Mucosa of rectum (tissue), 2 donors: ENCODE measurements around the gene S100Z.
A peak's percentile ranks its signal among the peaks of the same experiment; 100 is the strongest.
"Not testable (repeated sequence)": the region's sequence is repeated elsewhere in the genome, so short reads cannot be mapped to it uniquely, and the experiment has no call there.

Experiments
- H3K27ac ChIP-seq, 2 donors: one replicate each; pipeline ENCODE4 v1.7.0; 2013; ENCODE audit warnings: inconsistent platforms in 2 of 2, low read depth in 2 of 2, low read length in 2 of 2
- H3K27me3 ChIP-seq, 2 donors: one replicate each; pipeline ENCODE4 v1.7.0; 2013; ENCODE audit warnings: low read length in 2 of 2; ENCODE audit not compliant: control insufficient read depth in 2 of 2, insufficient read depth in 2 of 2
- H3K36me3 ChIP-seq, 2 donors: one replicate each; pipeline ENCODE4 v1.7.0; 2013; ENCODE audit warnings: low read length in 2 of 2; ENCODE audit not compliant: control insufficient read depth in 2 of 2, insufficient read depth in 2 of 2
- H3K4me1 ChIP-seq, 2 donors: one replicate each; pipeline ENCODE4 v1.7.0; 2013; ENCODE audit warnings: low read length in 2 of 2, mild to moderate bottlenecking in 1 of 2; ENCODE audit not compliant: control insufficient read depth in 2 of 2, insufficient read depth in 2 of 2
- H3K4me3 ChIP-seq, 2 donors: one replicate each; pipeline ENCODE4 v1.7.0; 2013; ENCODE audit warnings: low read length in 2 of 2
- H3K9ac ChIP-seq, 2 donors: one replicate each; pipeline ENCODE4 v1.7.0; 2013; ENCODE audit warnings: low read length in 2 of 2, low read depth in 1 of 2, mild to moderate bottlenecking in 1 of 2
- H3K9me3 ChIP-seq, 2 donors: one replicate each; pipeline ENCODE4 v1.7.0; 2013; ENCODE audit warnings: low read length in 2 of 2; ENCODE audit not compliant: control insufficient read depth in 2 of 2
- donor health status: healthy.
- donor health status: Normal muscosa, but diverticular disease.

S100Z gene

DNA sequence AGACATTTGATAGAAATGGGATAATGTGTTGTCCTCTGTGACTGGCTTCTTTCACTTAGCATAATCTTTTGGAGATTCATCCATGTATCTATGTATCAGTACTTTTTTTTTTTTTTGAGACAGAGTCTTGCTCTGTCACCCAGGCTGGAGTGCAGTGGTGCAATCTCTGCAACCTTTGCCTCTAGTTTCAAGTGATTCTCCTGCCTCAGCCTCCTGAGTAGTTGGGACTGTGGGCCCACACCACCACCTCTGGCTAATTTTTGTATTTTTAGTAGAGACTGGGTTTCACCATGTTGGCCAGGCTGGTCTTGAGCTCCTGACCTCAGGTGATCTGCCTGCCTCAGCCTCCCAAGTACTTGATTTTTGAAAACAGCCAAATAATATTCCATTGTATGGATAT, 23.4 kb upstream of the S100Z start:
- peak overlapping the region; percentile 13 to 52 for H3K27ac ChIP-seq
- not testable (repeated sequence) for H3K27me3 ChIP-seq, H3K4me3 ChIP-seq, H3K9ac ChIP-seq, H3K36me3 ChIP-seq, H3K9me3 ChIP-seq
- peaks cover 10 to 23% of the 10 kb centered on the region in 2 donors for H3K4me1 ChIP-seq

- Histone ChIP-seq H3K9ac (no peak overlapping the region), H3K27ac (no peak overlapping the region), H3K36me3 (peaks cover 16 to 17% of the 10 kb centered on the region in 2 donors), H3K27me3 (no peaks in the 10 kb centered on the region), H3K9me3 (no peaks in the 10 kb centered on the region), H3K4me1 (peaks cover 0 to 11% of the 10 kb centered on the region in 2 donors), H3K4me3 (no peak overlapping the region)
Measured at GRCh38 chr5:76831110-76831452, 18.7 kb upstream of the S100Z start.

DNA sequence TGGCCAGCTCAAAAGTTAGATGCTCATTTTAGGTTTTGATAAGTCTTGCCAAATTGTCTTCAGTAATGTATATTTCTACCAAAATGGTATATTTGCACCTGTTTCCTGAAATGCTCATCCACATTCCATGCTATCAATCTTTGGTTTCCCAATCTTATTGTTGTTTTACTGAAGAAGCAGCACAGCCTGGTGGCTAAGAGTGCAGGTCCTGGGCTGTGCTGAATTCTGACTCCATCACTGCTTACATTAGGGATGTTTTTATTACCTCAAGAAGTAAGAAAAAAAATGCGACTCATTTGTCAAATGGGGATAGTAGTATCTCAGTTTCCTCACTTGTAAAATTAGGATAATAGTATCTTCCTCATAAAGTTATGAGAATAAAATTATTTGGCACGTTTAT, 13.6 kb upstream of the S100Z start:
- no peaks in the 10 kb centered on the region for H3K9me3 ChIP-seq
- no peaks in the 10 kb centered on the region for H3K27me3 ChIP-seq
- no peak overlapping the region for H3K4me3 ChIP-seq
- H3K27ac ChIP-seq, result no peak overlapping the region
- peaks cover 10 to 15% of the 10 kb centered on the region in 2 donors for H3K4me1 ChIP-seq
- peaks cover 17 to 18% of the 10 kb centered on the region in 2 donors for H3K36me3 ChIP-seq
- no peak overlapping the region for H3K9ac ChIP-seq

DNA sequence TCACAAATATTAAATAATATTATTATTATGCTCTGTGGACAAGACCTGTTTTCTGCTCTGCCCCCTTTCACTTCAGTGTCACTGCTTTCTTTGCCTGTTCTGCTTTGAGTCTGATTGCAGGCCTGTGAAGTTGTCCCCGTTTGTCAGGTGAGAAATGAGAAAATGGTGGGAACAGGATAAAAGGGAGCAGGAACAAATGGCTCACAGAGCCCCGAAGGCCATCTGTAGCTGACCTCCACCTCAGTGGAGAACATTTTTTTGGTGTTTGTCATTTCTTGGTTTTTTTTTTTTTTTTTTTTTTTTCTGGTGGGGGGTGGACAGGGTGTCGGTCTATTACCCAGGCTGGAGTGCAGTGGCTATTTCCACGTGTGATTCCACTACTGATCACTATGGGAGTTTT, 13.2 kb upstream of the S100Z start:
- Histone ChIP-seq H3K9ac (no peak overlapping the region), H3K4me3 (no peak overlapping the region), H3K9me3 (no peaks in the 10 kb centered on the region), H3K27ac (no peak overlapping the region), H3K4me1 (peaks cover 10 to 15% of the 10 kb centered on the region in 2 donors), H3K36me3 (peaks cover 17 to 18% of the 10 kb centered on the region in 2 donors), H3K27me3 (no peaks in the 10 kb centered on the region)

DNA sequence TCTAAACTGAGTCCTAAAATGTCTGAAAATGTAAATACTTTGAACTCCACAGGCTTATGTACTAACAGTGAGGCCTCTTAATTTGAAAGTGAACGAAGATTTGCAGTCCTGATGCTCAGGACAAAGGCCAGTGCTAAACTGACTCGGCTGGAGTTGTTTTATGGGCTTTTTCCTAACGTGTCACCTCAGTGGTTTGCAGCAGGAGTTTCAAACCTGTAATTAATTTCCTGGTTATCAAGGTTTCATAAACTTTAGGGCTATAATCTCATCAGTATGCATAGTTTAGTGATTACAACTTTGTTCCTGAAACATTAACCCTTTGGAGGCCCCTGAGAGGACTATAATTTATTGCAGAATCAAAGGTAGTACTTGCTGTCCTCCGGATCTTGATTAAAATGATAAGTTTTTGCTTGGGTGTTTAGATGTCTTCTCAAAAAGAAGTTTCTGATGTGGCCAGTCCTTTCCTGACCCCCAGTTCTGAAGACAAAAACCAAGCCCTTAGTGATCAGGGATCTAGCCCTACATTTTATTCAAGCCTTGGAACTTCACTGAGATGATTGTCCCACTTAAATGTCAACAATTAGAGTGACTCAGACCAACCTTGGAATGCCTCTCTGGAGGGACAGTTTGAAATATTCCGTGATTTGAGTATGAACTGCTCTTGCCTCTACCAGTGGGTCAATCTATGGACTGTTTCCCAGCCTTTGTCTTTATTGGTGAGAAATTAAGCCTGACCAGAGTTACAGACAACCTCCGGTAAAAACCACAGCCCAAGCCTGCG, 11.1 kb upstream of the S100Z start:
- Histone ChIP-seq H3K4me1 (peaks cover 10 to 15% of the 10 kb centered on the region in 2 donors), H3K4me3 (peak overlapping the region; percentile 34 to 48), H3K9ac (peak overlapping the region in 1 of 2 donors; percentile 56), H3K9me3 (no peaks in the 10 kb centered on the region), H3K36me3 (peaks cover 6 to 9% of the 10 kb centered on the region in 2 donors), H3K27me3 (no peaks in the 10 kb centered on the region), H3K27ac (peak overlapping the region; percentile 71 to 82)

- Histone ChIP-seq H3K4me3 (no peak overlapping the region), H3K27me3 (no peaks in the 10 kb centered on the region), H3K36me3 (peaks cover 0 to 2% of the 10 kb centered on the region in 2 donors), H3K27ac (no peak overlapping the region), H3K9me3 (no peaks in the 10 kb centered on the region), H3K4me1 (peaks cover 10 to 15% of the 10 kb centered on the region in 2 donors), H3K9ac (no peak overlapping the region)
Measured at GRCh38 chr5:76841361-76841760, 8.5 kb upstream of the S100Z start.

DNA sequence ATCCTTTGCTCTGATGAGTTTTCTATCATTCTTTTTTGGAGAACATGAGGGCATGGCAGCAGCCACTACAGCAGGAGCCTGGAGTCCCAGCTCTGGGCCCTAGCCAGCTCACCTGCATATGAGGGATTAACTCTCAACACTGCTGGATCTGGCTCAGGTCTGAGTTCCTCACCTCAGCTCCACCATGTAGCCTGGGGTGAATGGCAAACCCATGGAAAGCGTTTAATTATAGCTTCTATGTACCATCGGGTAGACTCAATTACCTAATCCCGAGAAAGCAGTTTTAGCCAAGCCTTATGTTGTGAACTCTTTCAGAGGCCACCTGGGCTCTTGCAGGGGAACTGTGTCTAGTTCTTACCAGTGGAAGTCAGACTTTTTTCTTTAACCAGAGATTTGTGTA, 3.9 kb upstream of the S100Z start:
- no peak overlapping the region for H3K4me3 ChIP-seq
- H3K27ac ChIP-seq, result no peak overlapping the region
- no peaks in the 10 kb centered on the region for H3K9me3 ChIP-seq
- peaks cover 0 to 3% of the 10 kb centered on the region in 2 donors for H3K4me1 ChIP-seq
- no peaks in the 10 kb centered on the region for H3K36me3 ChIP-seq
- H3K27me3 ChIP-seq, result no peaks in the 10 kb centered on the region
- no peak overlapping the region for H3K9ac ChIP-seq

GRCh38 chr5:76850543-76851145, 830 bp downstream of the S100Z start:
- H3K4me3 ChIP-seq, result no peak overlapping the region
- H3K4me1 ChIP-seq, result peaks cover 9 to 14% of the 10 kb centered on the region in 2 donors
- H3K27me3 ChIP-seq, result no peaks in the 10 kb centered on the region
- no peaks in the 10 kb centered on the region for H3K9me3 ChIP-seq
- no peak overlapping the region for H3K9ac ChIP-seq
- no peaks in the 10 kb centered on the region for H3K36me3 ChIP-seq
- H3K27ac ChIP-seq, result no peak overlapping the region

DNA sequence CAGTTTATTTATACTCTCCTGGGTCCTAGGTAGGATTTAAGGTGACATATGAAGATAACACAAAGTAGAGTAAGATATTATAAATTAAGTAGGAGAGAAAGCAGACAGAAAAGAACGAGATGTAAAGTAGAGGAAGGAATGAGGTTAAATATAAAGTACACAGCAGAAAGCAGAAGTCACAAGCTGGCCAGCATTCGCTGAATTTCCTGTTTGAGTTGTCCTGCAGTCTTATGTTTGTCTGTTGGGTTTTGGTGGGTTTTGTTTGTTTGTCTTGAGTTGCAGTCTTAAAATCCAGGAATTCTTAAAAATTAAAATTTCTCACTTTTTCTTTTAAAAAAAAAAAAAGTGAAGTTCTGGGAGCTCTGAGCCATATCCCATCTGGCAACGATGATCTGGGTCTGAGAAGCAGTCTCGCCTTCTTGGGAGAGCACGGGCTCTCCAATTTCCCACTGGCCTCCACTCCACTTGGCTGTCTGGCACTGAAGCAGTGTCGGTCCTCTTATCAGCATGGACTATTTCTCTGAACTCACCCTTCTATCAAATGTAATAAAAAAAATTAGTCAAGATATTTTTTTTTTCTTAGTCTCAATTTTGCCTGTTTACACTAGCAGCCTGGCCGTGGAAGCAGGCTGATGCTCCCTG, 2.0 kb downstream of the S100Z start:
- Histone ChIP-seq H3K27ac (no peak overlapping the region), H3K4me3 (no peak overlapping the region), H3K9me3 (no peaks in the 10 kb centered on the region), H3K27me3 (no peaks in the 10 kb centered on the region), H3K9ac (no peak overlapping the region), H3K4me1 (peaks cover 13 to 24% of the 10 kb centered on the region in 2 donors), H3K36me3 (no peaks in the 10 kb centered on the region)

- Histone ChIP-seq H3K9me3 (no peaks in the 10 kb centered on the region), H3K4me1 (peaks cover 13 to 24% of the 10 kb centered on the region in 2 donors), H3K27ac (no peak overlapping the region), H3K9ac (no peak overlapping the region), H3K27me3 (no peaks in the 10 kb centered on the region), H3K36me3 (no peaks in the 10 kb centered on the region), H3K4me3 (no peak overlapping the region)
Measured at GRCh38 chr5:76852772-76853171, 3.0 kb downstream of the S100Z start.
